A673 (cell line): Measurements from ENCODE around the gene AATF.

Experiments
- CTCF ChIP-seq: fragments of 300-800, 200-600 bp; sonication (generic); conservative IDR thresholded peaks from 2 replicates; pipeline ENCODE4 v1.5.1; 2017; ENCODE audit warnings: low read depth, mild to moderate bottlenecking, antibody characterized with exemption, low read length, moderate library complexity, mixed read lengths
- EZH2 ChIP-seq: fragments of 200-600 bp; sonication (generic); IDR thresholded peaks from 2 replicates; pipeline ENCODE4 v1.6.1; 2017; ENCODE audit warnings: borderline replicate concordance, low read depth, mild to moderate bottlenecking, mixed read lengths, antibody characterized with exemption, low read length; ENCODE audit not compliant: poor library complexity, severe bottlenecking

- TF ChIP-seq EZH2 (no peak), CTCF (no peak)
Observed at GRCh38 chr17:36992701-36993100, 43.9 kb downstream of the AATF start.
